Activated T-helper 1 cell treated with anti-CD3 and anti-CD28 coated beads, Interleukin-12 subunit alpha, Interleukin-12 subunit beta, Interleukin-2, Interleukin-4 antibody, amounts not matched to agents 30 ng/mL and 10 ng/mL and 1 ng/mL, durations not matched to agents 14 hours and 24 hours and 36 hours (primary cell): ENCODE measurements around the gene PKHD1. TPM values are rescaled to one million over a fixed set of nuclear protein-coding genes. Genes with fewer than 3 reads are reported as not detected.

ENCODE experiments used
- total RNA-seq: library from RNA; stranded (reverse); gene quantifications from 2 replicates; pipeline ENCODE4 v1.2.3, GENCODE V29; 2022

The PKHD1 gene
- total RNA-seq, 1 donor from 2014 or later = not detected

Other genes with a start within 250 kb of the PKHD1 start
- gene IL17A, start 98.8 kb upstream of the PKHD1 start, total RNA-seq = not detected in 2 replicates
- gene IL17F, start 156.9 kb upstream of the PKHD1 start, total RNA-seq = 0.27 TPM in 1 of 2 replicates, not detected in the other
- 212 and 214 TPM in 2 replicates for gene MCM3, start 197.1 kb upstream of the PKHD1 start, total RNA-seq